WERI-Rb-1 (cell line): ENCODE results near the gene CIZ1.

Source experiments
- DNase-seq: peaks from one replicate; pipeline ENCODE4 v3.0.0-alpha.2; 2020
- H3K27ac ChIP-seq: fragments of 250-450 bp; sonication (Bioruptor Pico); 2 replicates; pipeline ENCODE4 v1.5.1; 2020; ENCODE audit warnings: mild to moderate bottlenecking, moderate library complexity
- H3K27me3 ChIP-seq: fragments of 250-450 bp; sonication (Bioruptor Pico); 2 replicates; pipeline ENCODE4 v1.5.1; 2021; ENCODE audit warnings: mild to moderate bottlenecking, low read depth, moderate library complexity; ENCODE audit not compliant: insufficient read depth, severe bottlenecking
- H3K36me3 ChIP-seq: fragments of 250-450 bp; sonication (Bioruptor Pico); 2 replicates; pipeline ENCODE4 v1.5.1; 2020; ENCODE audit warnings: mild to moderate bottlenecking, moderate library complexity
- H3K4me3 ChIP-seq: 2 replicates; pipeline ENCODE4 v1.5.1; 2011; ENCODE audit warnings: low read depth, mild to moderate bottlenecking, control low read depth, low read length
- H3K9me3 ChIP-seq: fragments of 250-450 bp; sonication (Bioruptor Pico); 2 replicates; pipeline ENCODE4 v1.5.1; 2021; ENCODE audit warnings: mild to moderate bottlenecking, moderate library complexity; ENCODE audit not compliant: severe bottlenecking
- CTCF ChIP-seq: IDR thresholded peaks from 2 replicates; pipeline ENCODE4 v1.5.1; 2011; ENCODE audit warnings: low read depth, mild to moderate bottlenecking, control low read depth, inconsistent platforms, low read length

Gene CIZ1

GRCh38 chr9:128203707-128204551 lies 12.6 kb upstream of the CIZ1 start:
- peak overlapping the region; percentile 88 for H3K4me3 ChIP-seq
- H3K9me3 ChIP-seq, result no peaks in the 10 kb centered on the region
- 0 out of 2 replicates have a peak, but pooled peaks have one; percentile 14 for TF ChIP-seq CTCF
- H3K27ac ChIP-seq, result peak overlapping the region; percentile 98
- H3K36me3 ChIP-seq, result peaks cover 41% of the 10 kb centered on the region
- no peaks in the 10 kb centered on the region for H3K27me3 ChIP-seq
- peak; percentile 97 for DNase-seq

GRCh38 chr9:128203024-128203706 lies 11.8 kb upstream of the CIZ1 start, which contains the start of gene DNM1:
TSS of gene DNM1 (plus strand) at chr9:128203379. CDS start at chr9:128203471, 92 bp downstream.
- no peaks in the 10 kb centered on the region for H3K9me3 ChIP-seq
- peak within 1 kb of the TSS; percentile 88 for H3K4me3 ChIP-seq
- peak; percentile 85 for TF ChIP-seq CTCF
- peaks cover 35% of the 10 kb centered on the region for H3K36me3 ChIP-seq
- DNase-seq, result peak; percentile 77
- no peaks in the 10 kb centered on the region for H3K27me3 ChIP-seq
- peak within 1 kb of the TSS; percentile 98 for H3K27ac ChIP-seq

GRCh38 chr9:128202648-128203023 lies 11.3 kb upstream of the CIZ1 start:
- peak overlapping the region; percentile 98; the same call in 1 of the 2 replicates for H3K27ac ChIP-seq
- no peak for TF ChIP-seq CTCF
- H3K4me3 ChIP-seq, result no peak overlapping the region
- no peaks in the 10 kb centered on the region for H3K27me3 ChIP-seq
- no peak for DNase-seq
- H3K36me3 ChIP-seq, result peaks cover 32% of the 10 kb centered on the region
- no peaks in the 10 kb centered on the region for H3K9me3 ChIP-seq

- H3K27me3 ChIP-seq, result no peaks in the 10 kb centered on the region
- no peak for DNase-seq
- H3K36me3 ChIP-seq, result peaks cover 30% of the 10 kb centered on the region
- TF ChIP-seq CTCF, result no peak
- H3K4me3 ChIP-seq, result no peak overlapping the region
- no peak overlapping the region for H3K27ac ChIP-seq
- H3K9me3 ChIP-seq, result no peaks in the 10 kb centered on the region
Measured at GRCh38 chr9:128201441-128202369, 10.3 kb upstream of the CIZ1 start.

GRCh38 chr9:128193469-128194096 lies 2.2 kb upstream of the CIZ1 start:
- H3K36me3 ChIP-seq, result peaks cover 23% of the 10 kb centered on the region
- no peak for DNase-seq
- H3K27me3 ChIP-seq, result no peaks in the 10 kb centered on the region
- H3K9me3 ChIP-seq, result no peaks in the 10 kb centered on the region
- no peak for TF ChIP-seq CTCF
- H3K27ac ChIP-seq, result no peak overlapping the region
- no peak overlapping the region for H3K4me3 ChIP-seq
